Neural cell (in vitro differentiated cells): ENCODE measurements around the gene KCNJ3.

ENCODE experiments used
- EZH2 ChIP-seq: fragments of 200-600, 300-800 bp; shearing (Covaris generic), sonication (generic); IDR thresholded peaks from 2 replicates; pipeline ENCODE4 v1.6.1; 2014; ENCODE audit warnings: antibody characterized with exemption, low read length, borderline replicate concordance, mild to moderate bottlenecking; ENCODE audit not compliant: insufficient read depth, poor library complexity, severe bottlenecking
- TAF1 ChIP-seq: IDR thresholded peaks from 2 replicates; pipeline ENCODE4 v1.6.1; 2012; ENCODE audit warnings: low read depth
- TF ChIP-seq, protein P1 (sequence below): IDR thresholded peaks from 2 replicates; pipeline ENCODE4 v1.6.1; 2012; ENCODE audit warnings: borderline replicate concordance

GRCh38 chr2:154740361-154740760, 41.9 kb downstream of the KCNJ3 start:
- TF ChIP-seq EZH2 (no peak), TAF1 (no peak)
- TF ChIP-seq, protein P1, sequence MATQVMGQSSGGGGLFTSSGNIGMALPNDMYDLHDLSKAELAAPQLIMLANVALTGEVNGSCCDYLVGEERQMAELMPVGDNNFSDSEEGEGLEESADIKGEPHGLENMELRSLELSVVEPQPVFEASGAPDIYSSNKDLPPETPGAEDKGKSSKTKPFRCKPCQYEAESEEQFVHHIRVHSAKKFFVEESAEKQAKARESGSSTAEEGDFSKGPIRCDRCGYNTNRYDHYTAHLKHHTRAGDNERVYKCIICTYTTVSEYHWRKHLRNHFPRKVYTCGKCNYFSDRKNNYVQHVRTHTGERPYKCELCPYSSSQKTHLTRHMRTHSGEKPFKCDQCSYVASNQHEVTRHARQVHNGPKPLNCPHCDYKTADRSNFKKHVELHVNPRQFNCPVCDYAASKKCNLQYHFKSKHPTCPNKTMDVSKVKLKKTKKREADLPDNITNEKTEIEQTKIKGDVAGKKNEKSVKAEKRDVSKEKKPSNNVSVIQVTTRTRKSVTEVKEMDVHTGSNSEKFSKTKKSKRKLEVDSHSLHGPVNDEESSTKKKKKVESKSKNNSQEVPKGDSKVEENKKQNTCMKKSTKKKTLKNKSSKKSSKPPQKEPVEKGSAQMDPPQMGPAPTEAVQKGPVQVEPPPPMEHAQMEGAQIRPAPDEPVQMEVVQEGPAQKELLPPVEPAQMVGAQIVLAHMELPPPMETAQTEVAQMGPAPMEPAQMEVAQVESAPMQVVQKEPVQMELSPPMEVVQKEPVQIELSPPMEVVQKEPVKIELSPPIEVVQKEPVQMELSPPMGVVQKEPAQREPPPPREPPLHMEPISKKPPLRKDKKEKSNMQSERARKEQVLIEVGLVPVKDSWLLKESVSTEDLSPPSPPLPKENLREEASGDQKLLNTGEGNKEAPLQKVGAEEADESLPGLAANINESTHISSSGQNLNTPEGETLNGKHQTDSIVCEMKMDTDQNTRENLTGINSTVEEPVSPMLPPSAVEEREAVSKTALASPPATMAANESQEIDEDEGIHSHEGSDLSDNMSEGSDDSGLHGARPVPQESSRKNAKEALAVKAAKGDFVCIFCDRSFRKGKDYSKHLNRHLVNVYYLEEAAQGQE: no peak
